Pancreas (tissue), 10 donors: ENCODE data around the gene POLR1C. TPM values are rescaled to one million over a fixed set of nuclear protein-coding genes. Genes with fewer than 3 reads are reported as not detected.
"Not testable (repeated sequence)": the region's sequence is repeated elsewhere in the genome, so short reads cannot be mapped to it uniquely, and the experiment has no call there.

Experiments used
- ATAC-seq, 4 donors: fragments of 200-7000 bp; cut with Tn5 transposase; one replicate each; pipeline versions ENCODE4 v1.8.0 to v1.9.1; 2020; ENCODE audit warnings: mild to moderate bottlenecking in 4 of 4, moderate library complexity in 4 of 4
- DNase-seq, 6 donors: peaks; one replicate each; pipeline ENCODE4 v3.0.0-alpha.2; 2020
- FAIRE-seq: peaks from 2 replicates; lab custom pipeline; 2012; peaks lifted over from hg19 to GRCh38; lab: Jason Lieb, UNC
- H3K27ac ChIP-seq, 4 donors: fragments of 200-600 bp; sonication (generic); 1 replicate in 3 of 4; 2 replicates in 1 of 4; pipeline versions ENCODE4 v1.5.0 to v1.8.0; 2020
- H3K27me3 ChIP-seq, 4 donors: fragments of 200-600 bp; one replicate each; pipeline ENCODE4 v1.8.0; 2021
- H3K36me3 ChIP-seq, 3 donors: fragments of 200-600 bp; sonication (generic) in 1 of 3; one replicate each; pipeline versions ENCODE4 v1.5.0 to v1.8.0; 2020 to 2021
- H3K4me1 ChIP-seq, 3 donors: fragments of 200-600 bp; one replicate each; pipeline ENCODE4 v1.8.0; 2021
- H3K4me3 ChIP-seq, 4 donors: fragments of 200-600 bp; sonication (generic) in 2 of 4; one replicate each; pipeline versions ENCODE4 v1.5.0 to v1.8.0; 2020 to 2021
- H3K9me3 ChIP-seq, 4 donors: fragments of 200-600 bp; one replicate each; pipeline ENCODE4 v1.8.0; 2021
- CTCF ChIP-seq, 4 donors: fragments of 200-600 bp; sonication (generic) in 3 of 4; IDR thresholded peaks; one replicate each; pipeline versions ENCODE4 v1.5.0 to v1.8.0; 2021; ENCODE audit warnings: antibody characterized with exemption in 4 of 4
- WGBS, 2 donors: extraction: QIAGEN DNeasy Blood & Tissue Kit; methylation state at CpG; one replicate each; pipeline ENCODE4 v1.1.7; 2013; 5-methylcytosine and 5-hydroxymethylcytosine counted together
- intact Hi-C, 3 donors: fragments of 100-400 bp; cut with DNase I; formaldehyde crosslinking; loops; one replicate each; pipeline versions ENCODE4 v1.11.1 to v1.14.2; 2022
- polyA plus RNA-seq, 2 donors: library from polyadenylated mRNA; stranded (reverse); fragments of 200-250 nt; gene quantifications; one replicate each; pipeline ENCODE4 v1.2.3, GENCODE V29; 2013
- total RNA-seq, 6 donors: library from RNA; stranded (reverse); fragmentation: NEBNext Ultra II Directional in 4 of 6; extraction: Animal tissue kit (Norgen Biotek cat#: 25700) in 4 of 6; gene quantifications; one replicate each; pipeline versions ENCODE4 v1.2.1 to v1.2.4, GENCODE V29; 2021 to 2023
- donor health status: healthy with polysubstance abuse.
- donor health status: DM: no; HTN: no; CAD: no; lungs with moderate emphysema.
- donor health status: DM: no; HTN: no; CAD: no.
- donor health status: control.
- donor health status: control.
- donor health status: Bipolar disorder and iron deficiency.
- donor health status: DM: yes; HTN: yes; CAD: no.
- donor health status: DM: no; HTN: no; CAD: no.
- donor health status: DM: no; HTN: no; CAD: no.
- donor health status: DM: yes; HTN: yes; CAD: no.

POLR1C gene
- total and polyA plus RNA-seq, 8 donors: 10.2 to 31.3 (median 18.8) TPM

- H3K27ac ChIP-seq: no peak overlapping the region
- H3K36me3 ChIP-seq: peaks cover 0 to 18% (median 3%) of the 10 kb centered on the region in 3 donors
- FAIRE-seq (no peak), DNase-seq (no peak), ATAC-seq (no peak)
- H3K9me3 ChIP-seq: no peaks in the 10 kb centered on the region
- no peaks in the 10 kb centered on the region for H3K27me3 ChIP-seq
- TF ChIP-seq CTCF (IDR thresholded peaks at IDR 0.05): no peak
- H3K4me1 ChIP-seq: no peaks in the 10 kb centered on the region
- no peak overlapping the region for H3K4me3 ChIP-seq
- intact Hi-C loops: no loop called here
- WGBS, 2 donors: 89 to 92% methylated on average over 1 of the region's 1 CpG
Observed at GRCh38 chr6:43532201-43532600, 15.3 kb downstream of the POLR1C start.

GRCh38 chr6:43538986-43539385 lies 22.1 kb downstream of the POLR1C start:
- H3K36me3 ChIP-seq: peaks cover 0 to 11% (median 4%) of the 10 kb centered on the region in 3 donors
- intact Hi-C loops, ATAC-seq, FAIRE-seq, H3K4me1 ChIP-seq, H3K27me3 ChIP-seq, H3K27ac ChIP-seq, H3K4me3 ChIP-seq, DNase-seq, H3K9me3 ChIP-seq: not testable (repeated sequence)
- 96 to 98% methylated on average over 12 to 15 of the region's 17 CpGs for WGBS, 2 donors

- 96 to 98% methylated on average over 20 of the region's 20 CpGs for WGBS, 2 donors
- FAIRE-seq, H3K27ac ChIP-seq: not testable (repeated sequence)
Observed at GRCh38 chr6:43539409-43539808, 22.5 kb downstream of the POLR1C start.

GRCh38 chr6:43540507-43540906 lies 23.6 kb downstream of the POLR1C start:
- FAIRE-seq (no peak), DNase-seq (no peak), ATAC-seq (no peak)
- Histone ChIP-seq H3K36me3 (peaks cover 4 to 17% (median 8%) of the 10 kb centered on the region in 3 donors), H3K4me1 (no peaks in the 10 kb centered on the region), H3K27ac (no peak overlapping the region), H3K9me3 (no peaks in the 10 kb centered on the region), H3K4me3 (no peak overlapping the region), H3K27me3 (no peaks in the 10 kb centered on the region)
- TF ChIP-seq CTCF (IDR thresholded peaks at IDR 0.05): no peak
- 92 to 95% methylated on average over 5 of the region's 5 CpGs for WGBS, 2 donors
- intact Hi-C loops: no loop called here

More at GRCh38 chr6:43539409-43539808, 22.5 kb downstream of the POLR1C start:
- H3K27me3 ChIP-seq, ATAC-seq, H3K4me1 ChIP-seq, H3K9me3 ChIP-seq, DNase-seq, intact Hi-C loops, H3K4me3 ChIP-seq: not testable (repeated sequence)
- H3K36me3 ChIP-seq: peaks cover 0 to 11% (median 4%) of the 10 kb centered on the region in 3 donors

GRCh38 chr6:43541774-43542471 lies 25.0 kb downstream of the POLR1C start:
- H3K9me3 ChIP-seq: no peaks in the 10 kb centered on the region
- FAIRE-seq: no peak
- 93 to 95% methylated on average over 8 of the region's 8 CpGs for WGBS, 2 donors
- H3K36me3 ChIP-seq: peaks cover 4 to 24% (median 18%) of the 10 kb centered on the region in 3 donors
- TF ChIP-seq CTCF (IDR thresholded peaks at IDR 0.05): no peak
- intact Hi-C loops: no loop called here
- ATAC-seq: no peak
- H3K27me3 ChIP-seq: no peaks in the 10 kb centered on the region
- H3K27ac ChIP-seq: no peak overlapping the region
- no peaks in the 10 kb centered on the region for H3K4me1 ChIP-seq
- no peak overlapping the region for H3K4me3 ChIP-seq
- DNase-seq: no peak

- Histone ChIP-seq H3K36me3 (peaks cover 4 to 46% (median 27%) of the 10 kb centered on the region in 3 donors), H3K27me3 (no peaks in the 10 kb centered on the region), H3K27ac (no peak overlapping the region), H3K9me3 (no peaks in the 10 kb centered on the region), H3K4me1 (no peaks in the 10 kb centered on the region), H3K4me3 (no peak overlapping the region)
- intact Hi-C loops: no loop called here
- FAIRE-seq: no peak
- DNase-seq: no peak
- TF ChIP-seq CTCF (IDR thresholded peaks at IDR 0.05): no peak
- no peak for ATAC-seq
- 66 to 67% methylated on average over 4 of the region's 4 CpGs for WGBS, 2 donors
Observed at GRCh38 chr6:43544461-43544860, 27.6 kb downstream of the POLR1C start.
